ENCODE data around the gene CCDC40. TPM values are rescaled to one million over a fixed set of nuclear protein-coding genes. Genes with fewer than 3 reads are reported as not detected.
A peak's percentile ranks its signal among the peaks of the same experiment; 100 is the strongest.

CCDC40 gene
- polyA plus RNA-seq, 3 donors = 12.1 to 21.6 (median 13.8) TPM

DNA sequence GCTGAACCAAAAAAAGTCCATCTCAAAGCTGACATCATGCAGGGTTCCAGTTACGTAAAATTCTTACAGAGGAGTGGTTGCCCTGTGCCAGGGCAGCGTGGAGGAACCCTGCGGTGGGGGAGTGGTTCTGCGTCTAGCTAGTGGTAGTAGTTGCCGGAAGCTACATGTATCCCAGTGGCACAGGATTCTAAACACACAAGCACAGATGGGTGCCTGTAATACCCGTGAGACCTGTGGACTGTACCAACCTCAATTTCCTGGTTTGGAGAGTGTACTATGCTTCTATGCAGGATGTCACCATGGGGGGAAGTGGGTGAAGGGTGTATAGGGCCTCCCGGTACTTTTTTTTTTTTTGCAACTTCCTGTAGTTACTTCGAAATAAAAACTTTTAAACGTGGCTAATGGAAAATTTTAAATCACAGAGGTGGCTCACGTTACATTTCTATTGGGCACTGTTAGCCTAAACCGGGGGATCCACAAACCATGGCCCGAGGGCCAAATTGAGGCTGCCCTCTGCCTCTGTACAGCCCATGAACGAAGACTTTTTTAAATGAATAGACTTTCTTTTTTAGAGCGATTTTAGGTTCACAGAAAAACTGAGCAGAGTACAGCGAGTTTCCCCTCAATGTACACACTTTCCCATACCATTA is 39.3 kb upstream of the CCDC40 start:
- no peak for DNase-seq (ENCODE audit: extremely low read depth in 1 of 11, low read depth in 9 of 11, low spot score in 4 of 11)

GRCh38 chr17:80000136-80000535 is 36.3 kb upstream of the CCDC40 start:
- no peak for DNase-seq (ENCODE audit: extremely low read depth in 1 of 11, low read depth in 9 of 11, low spot score in 4 of 11)

DNA sequence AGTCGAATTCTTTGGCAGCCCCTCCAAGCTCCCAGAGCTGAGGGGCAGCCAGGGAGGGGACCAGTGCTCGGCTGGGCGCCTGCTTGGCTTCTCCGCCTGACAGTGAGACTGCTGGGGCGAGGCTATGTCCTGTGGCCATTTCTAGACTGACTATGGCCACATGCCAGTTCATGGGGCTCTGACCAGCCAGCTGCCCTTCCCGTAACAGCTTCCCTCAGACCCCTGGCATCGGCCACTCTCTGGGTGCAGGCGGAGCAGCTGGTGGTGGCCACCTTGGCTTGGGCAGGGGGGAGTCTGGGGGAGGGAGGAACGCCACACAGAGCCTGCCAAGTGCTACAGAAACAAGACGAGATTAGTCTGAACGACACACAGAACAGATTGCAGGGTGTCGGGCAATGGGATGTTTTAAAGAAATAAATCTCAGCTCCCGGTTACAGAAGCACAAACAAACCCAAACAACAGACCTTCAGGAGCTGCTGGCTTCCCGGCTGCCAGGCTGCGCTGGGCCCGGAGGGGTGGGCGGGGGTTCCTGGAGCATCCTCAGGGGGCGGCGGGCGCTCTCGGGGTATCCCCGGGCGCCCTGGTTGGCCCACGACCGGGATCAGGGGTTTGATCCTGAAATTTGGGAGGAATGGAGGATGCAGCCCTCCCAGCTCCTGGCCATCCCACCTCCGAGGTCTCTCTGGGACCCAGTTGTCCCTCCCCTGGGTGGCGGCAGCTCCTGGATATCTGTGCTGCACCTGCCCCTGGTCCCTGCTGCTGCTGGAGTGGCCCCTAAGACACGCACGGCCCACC is 35.3 kb upstream of the CCDC40 start:
- no peak for DNase-seq (ENCODE audit: extremely low read depth in 1 of 11, low read depth in 9 of 11, low spot score in 4 of 11)

- no peak for DNase-seq (ENCODE audit: extremely low read depth in 1 of 11, low read depth in 9 of 11, low spot score in 4 of 11)
Measured at GRCh38 chr17:80002070-80002641, 34.3 kb upstream of the CCDC40 start.

GRCh38 chr17:80002690-80003490 is 33.6 kb upstream of the CCDC40 start:
- no peak for DNase-seq (ENCODE audit: extremely low read depth in 1 of 11, low read depth in 9 of 11, low spot score in 4 of 11)

- no peak for DNase-seq (ENCODE audit: extremely low read depth in 1 of 11, low read depth in 9 of 11, low spot score in 4 of 11)
Measured at GRCh38 chr17:80003969-80004368, 32.5 kb upstream of the CCDC40 start.

DNA sequence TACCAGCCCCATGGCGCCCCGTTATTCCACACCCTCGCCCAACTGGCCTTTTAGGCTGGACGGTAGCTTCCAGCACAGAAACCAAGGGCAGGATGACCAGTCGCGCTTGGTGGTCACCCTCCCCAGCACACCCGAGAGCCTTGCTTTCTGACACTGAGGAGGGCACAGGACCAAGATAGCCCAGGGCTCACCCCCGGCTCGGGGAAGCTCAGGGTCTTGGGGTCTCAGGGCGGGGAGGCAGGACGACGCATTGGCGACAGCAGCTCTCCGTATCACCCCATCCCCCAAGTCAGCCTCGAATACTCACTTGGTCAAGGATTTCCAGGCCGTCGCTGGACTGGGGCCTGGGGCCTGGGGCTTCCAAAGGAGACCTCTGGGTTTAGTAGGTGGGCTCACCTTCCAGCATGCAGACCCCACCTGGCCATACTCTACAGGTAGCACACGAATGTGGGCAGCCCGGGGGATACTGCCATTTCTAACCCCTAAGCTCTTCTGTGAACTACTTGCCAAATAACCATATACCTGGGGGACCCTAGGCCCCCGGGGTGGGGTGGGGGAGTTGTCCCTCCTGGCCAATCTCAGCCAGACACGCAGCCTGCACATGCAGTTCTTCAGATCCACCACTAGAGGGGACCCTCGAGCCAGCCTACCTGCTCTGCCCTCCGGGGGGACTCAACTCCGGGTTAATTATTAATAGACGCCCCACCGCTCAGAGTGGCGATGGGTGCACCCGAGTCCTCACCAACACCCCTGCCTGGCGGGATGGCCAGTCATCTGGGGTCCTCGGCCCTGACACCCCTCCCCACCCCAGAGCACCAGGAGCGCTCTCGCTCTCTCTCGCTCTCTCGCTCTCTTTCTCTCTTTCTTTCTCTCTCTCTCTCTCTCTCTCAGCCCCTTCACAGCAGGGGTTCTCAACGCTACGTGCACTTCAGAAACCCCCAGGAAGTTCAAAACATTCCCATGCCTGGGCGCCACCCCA is 30.8 kb upstream of the CCDC40 start:
- peak in 1 of 11 donors; percentile 54 for DNase-seq (ENCODE audit: extremely low read depth in 1 of 11, low read depth in 9 of 11, low spot score in 4 of 11)

- DNase-seq (ENCODE audit: extremely low read depth in 1 of 11, low read depth in 9 of 11, low spot score in 4 of 11) = no peak
Measured at GRCh38 chr17:80006339-80006720, 30.1 kb upstream of the CCDC40 start.

- DNase-seq (ENCODE audit: extremely low read depth in 1 of 11, low read depth in 9 of 11, low spot score in 4 of 11) = no peak
Measured at GRCh38 chr17:80006811-80007752, 29.4 kb upstream of the CCDC40 start.

DNA sequence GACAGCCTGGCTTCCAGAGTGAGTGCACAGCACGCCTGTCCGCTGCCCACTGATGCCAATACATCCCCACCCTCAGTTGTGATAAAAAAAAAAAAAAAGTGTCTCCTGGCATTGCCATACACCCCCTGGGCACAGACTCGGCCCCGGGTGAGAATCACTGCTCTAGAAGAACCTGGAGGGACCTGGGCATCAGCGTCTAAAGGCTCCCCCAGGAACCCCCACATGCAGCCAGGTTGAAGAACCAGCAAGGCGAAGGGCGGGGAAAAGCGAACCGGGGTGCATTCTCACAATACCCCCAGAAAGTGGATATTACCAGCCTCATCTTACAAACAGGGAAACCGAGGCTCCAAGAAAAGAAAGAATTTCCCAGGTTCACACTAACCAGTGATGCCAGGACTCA is 28.5 kb upstream of the CCDC40 start:
- no peak for DNase-seq (ENCODE audit: extremely low read depth in 1 of 11, low read depth in 9 of 11, low spot score in 4 of 11)

GRCh38 chr17:80008383-80008840 is 28.0 kb upstream of the CCDC40 start:
- DNase-seq (ENCODE audit: extremely low read depth in 1 of 11, low read depth in 9 of 11, low spot score in 4 of 11) = no peak

GRCh38 chr17:80008848-80009247 is 27.6 kb upstream of the CCDC40 start:
- no peak for DNase-seq (ENCODE audit: extremely low read depth in 1 of 11, low read depth in 9 of 11, low spot score in 4 of 11)

DNA sequence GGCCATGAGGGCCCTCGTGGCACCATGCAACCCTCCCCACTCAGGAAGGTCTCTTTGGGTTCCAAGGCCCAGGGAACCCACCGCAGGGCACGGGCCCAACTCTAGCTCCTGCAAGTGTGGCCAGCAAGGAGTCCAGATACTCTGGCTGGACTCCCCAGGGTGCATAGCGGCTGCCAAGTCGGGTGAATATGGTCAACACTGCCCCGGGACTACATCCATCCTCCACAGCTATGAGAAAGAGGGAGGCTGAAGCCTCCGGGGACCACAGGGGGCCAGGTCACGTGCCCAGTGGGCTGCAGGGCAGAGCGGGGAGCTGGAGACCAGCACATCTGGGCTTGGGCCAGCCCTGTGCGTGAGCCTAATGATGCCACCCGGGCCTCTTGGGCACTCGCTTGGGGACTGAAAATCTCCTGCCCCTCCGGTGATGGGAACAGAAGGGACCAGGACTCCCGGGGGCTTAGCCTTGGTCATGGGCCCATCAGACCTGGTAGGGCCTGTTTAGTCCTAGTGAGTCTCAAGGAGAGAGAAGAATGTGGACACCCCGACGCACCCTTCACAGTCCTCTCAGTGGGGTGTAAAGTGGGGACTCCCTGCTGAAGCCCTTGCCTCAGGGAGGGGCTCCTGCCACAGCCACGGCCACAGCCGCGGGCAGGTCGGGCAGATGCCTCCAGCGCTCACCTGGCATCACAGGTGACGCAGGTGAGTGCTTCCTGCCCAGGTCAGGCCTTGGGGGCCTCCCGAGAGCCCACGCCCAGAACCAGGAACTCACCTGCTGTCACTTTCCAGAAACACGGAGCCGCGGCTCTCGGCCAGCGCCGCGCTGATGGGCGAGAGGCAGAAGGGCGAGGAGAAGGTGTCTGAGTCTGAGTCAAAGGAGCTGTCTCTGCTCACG is 26.8 kb upstream of the CCDC40 start:
- DNase-seq (ENCODE audit: extremely low read depth in 1 of 11, low read depth in 9 of 11, low spot score in 4 of 11) = no peak

GRCh38 chr17:80010283-80010858 is 26.1 kb upstream of the CCDC40 start:
- DNase-seq (ENCODE audit: extremely low read depth in 1 of 11, low read depth in 9 of 11, low spot score in 4 of 11) = no peak

GRCh38 chr17:80011989-80012555 is 24.4 kb upstream of the CCDC40 start:
- DNase-seq (ENCODE audit: extremely low read depth in 1 of 11, low read depth in 9 of 11, low spot score in 4 of 11) = no peak
